PC-9 (cell line): ENCODE data around the gene BLOC1S1. TPM values are rescaled to one million over a fixed set of nuclear protein-coding genes. Genes with fewer than 3 reads are reported as not detected.

Source experiments
- BruUV-seq: library from RNA; stranded (reverse); fragments of 400-500 nt; replicated peaks from 2 replicates; lab custom pipeline; 2021; lab: Mats Ljungman, UMichigan
- CTCF ChIA-PET: fragments of 300-600 bp; sonication (Branson Sonifier 250); formaldehyde crosslinking; loops from one replicate; lab custom pipeline; 2022; ENCODE audit warnings: antibody characterized with exemption; lab: Charles Lee
- POLR2A ChIA-PET: fragments of 300-600 bp; sonication (Branson Sonifier 250); formaldehyde crosslinking; loops from one replicate; lab custom pipeline; 2022; ENCODE audit warnings: antibody characterized with exemption; ENCODE audit not compliant: unreplicated experiment; lab: Charles Lee
- DNase-seq, 2 experiments: peaks; one replicate each; pipeline versions ENCODE4 v3.0.0 to v3.0.0-alpha.2; 2015 to 2022; ENCODE audit warnings: mixed read lengths in 1 of 2
- H2AFZ ChIP-seq: fragments of 200-600 bp; sonication (generic); 2 replicates; pipeline ENCODE4 v1.8.1; 2017; ENCODE audit warnings: antibody characterized with exemption
- H3F3A ChIP-seq: fragments of 200-600 bp; sonication (generic); 2 replicates; pipeline ENCODE4 v1.8.1; 2017; ENCODE audit warnings: antibody characterized with exemption, mild to moderate bottlenecking, low read depth; ENCODE audit not compliant: insufficient read depth
- H3K27ac ChIP-seq: fragments of 200-600 bp; sonication (generic); 2 replicates; pipeline ENCODE4 v1.6.1; 2016; ENCODE audit warnings: mixed run types
- H3K27me3 ChIP-seq: fragments of 200-600 bp; sonication (generic); 2 replicates; pipeline ENCODE4 v1.6.1; 2016; ENCODE audit warnings: low read depth, mixed run types; ENCODE audit not compliant: insufficient read depth
- H3K36me3 ChIP-seq: fragments of 200-600 bp; sonication (generic); 2 replicates; pipeline ENCODE4 v1.6.1; 2016; ENCODE audit warnings: low read depth, mixed run types
- H3K4me1 ChIP-seq: fragments of 200-600 bp; sonication (generic); replicated peaks from 2 replicates; pipeline ENCODE4 v1.6.1; 2016; ENCODE audit warnings: mixed run types; ENCODE audit not compliant: insufficient read depth
- H3K4me2 ChIP-seq: fragments of 200-600 bp; sonication (generic); 2 replicates; pipeline ENCODE4 v1.6.1; 2017; ENCODE audit warnings: mixed run types
- H3K4me3 ChIP-seq: fragments of 200-600 bp; sonication (generic); 2 replicates; pipeline ENCODE4 v1.6.1; 2016; ENCODE audit warnings: mixed run types
- H3K79me2 ChIP-seq: fragments of 200-600 bp; sonication (generic); 2 replicates; pipeline ENCODE4 v1.6.1; 2017; ENCODE audit warnings: low read depth, mixed run types
- H3K9me2 ChIP-seq: fragments of 200-600 bp; sonication (generic); 2 replicates; pipeline ENCODE4 v1.8.1; 2017; ENCODE audit warnings: mild to moderate bottlenecking; ENCODE audit not compliant: insufficient read depth
- H3K9me3 ChIP-seq: fragments of 200-600 bp; sonication (generic); 2 replicates; pipeline ENCODE4 v1.8.1; 2016; ENCODE audit warnings: low read depth; ENCODE audit not compliant: insufficient read depth
- H4K20me1 ChIP-seq: fragments of 200-600 bp; sonication (generic); 2 replicates; pipeline ENCODE4 v1.8.1; 2017; ENCODE audit not compliant: insufficient read depth
- EZH2 ChIP-seq: fragments of 200-600 bp; sonication (generic); IDR thresholded peaks from 2 replicates; pipeline ENCODE4 v1.8.0; 2017; ENCODE audit warnings: antibody characterized with exemption, low read depth
- intact Hi-C: fragments of 100-400 bp; cut with micrococcal nuclease; formaldehyde crosslinking; loops from one replicate; pipeline ENCODE4 v1.10.0; 2022; ENCODE audit not compliant: unreplicated experiment
- total RNA-seq: library from RNA; stranded (reverse); gene quantifications from 2 replicates; pipeline ENCODE4 v1.2.3, GENCODE V29; 2021
- TF ChIP-seq, protein P1 (sequence below): fragments of 200-600 bp; sonication (generic); conservative IDR thresholded peaks from 2 replicates; pipeline ENCODE4 v1.6.1; 2017; ENCODE audit warnings: mixed run types, antibody characterized with exemption, mild to moderate bottlenecking, moderate library complexity

BLOC1S1 gene
- total RNA-seq, 1 experiment from 2014 or later, result 81.1 TPM

DNA sequence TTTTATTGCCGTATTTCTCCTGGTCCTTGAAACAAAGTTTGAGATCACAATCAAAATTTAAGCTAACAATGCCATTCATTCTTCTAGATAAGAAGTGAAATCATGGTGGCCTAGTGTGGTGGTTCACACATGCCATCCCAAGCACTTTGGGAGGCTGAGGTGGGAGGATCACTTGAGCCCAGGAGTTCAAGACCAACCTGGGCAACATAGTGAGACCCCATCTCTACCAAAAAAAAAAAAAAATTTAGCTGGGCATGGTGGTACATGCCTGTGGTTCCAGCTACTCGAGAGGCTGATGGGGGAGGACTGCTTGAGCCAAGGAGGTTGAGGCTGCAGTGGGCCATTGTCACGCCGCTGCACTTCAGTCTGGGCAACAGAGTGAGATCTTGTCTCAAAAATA is 51.3 kb downstream of the BLOC1S1 start:
- no peak for DNase-seq
- H3K9me3 ChIP-seq, result no peaks in the 10 kb centered on the region
- ChIA-PET POLR2A (no interaction called here), CTCF (no interaction called here)
- no peaks in the 10 kb centered on the region for H3F3A ChIP-seq
- intact Hi-C loops, result no loop called here
- no peak for TF ChIP-seq EZH2
- TF ChIP-seq, protein P1, sequence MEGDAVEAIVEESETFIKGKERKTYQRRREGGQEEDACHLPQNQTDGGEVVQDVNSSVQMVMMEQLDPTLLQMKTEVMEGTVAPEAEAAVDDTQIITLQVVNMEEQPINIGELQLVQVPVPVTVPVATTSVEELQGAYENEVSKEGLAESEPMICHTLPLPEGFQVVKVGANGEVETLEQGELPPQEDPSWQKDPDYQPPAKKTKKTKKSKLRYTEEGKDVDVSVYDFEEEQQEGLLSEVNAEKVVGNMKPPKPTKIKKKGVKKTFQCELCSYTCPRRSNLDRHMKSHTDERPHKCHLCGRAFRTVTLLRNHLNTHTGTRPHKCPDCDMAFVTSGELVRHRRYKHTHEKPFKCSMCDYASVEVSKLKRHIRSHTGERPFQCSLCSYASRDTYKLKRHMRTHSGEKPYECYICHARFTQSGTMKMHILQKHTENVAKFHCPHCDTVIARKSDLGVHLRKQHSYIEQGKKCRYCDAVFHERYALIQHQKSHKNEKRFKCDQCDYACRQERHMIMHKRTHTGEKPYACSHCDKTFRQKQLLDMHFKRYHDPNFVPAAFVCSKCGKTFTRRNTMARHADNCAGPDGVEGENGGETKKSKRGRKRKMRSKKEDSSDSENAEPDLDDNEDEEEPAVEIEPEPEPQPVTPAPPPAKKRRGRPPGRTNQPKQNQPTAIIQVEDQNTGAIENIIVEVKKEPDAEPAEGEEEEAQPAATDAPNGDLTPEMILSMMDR, result no peak
- no peak overlapping the region for H3K27ac ChIP-seq
- no TSS peak for BruUV-seq
- H3K79me2 ChIP-seq, result no peaks in the 10 kb centered on the region
- peaks cover 2% of the 10 kb centered on the region; the same call in 1 of the 2 replicates for H4K20me1 ChIP-seq
- H3K27me3 ChIP-seq, result no peaks in the 10 kb centered on the region
- H3K4me1 ChIP-seq, result no peaks in the 10 kb centered on the region
- H2AFZ ChIP-seq, result no peak overlapping the region
- no peak overlapping the region for H3K4me2 ChIP-seq
- H3K9me2 ChIP-seq, result no peaks in the 10 kb centered on the region
- no peaks in the 10 kb centered on the region for H3K36me3 ChIP-seq
- no peak overlapping the region for H3K4me3 ChIP-seq

Other genes starting within 250 kb of the BLOC1S1 start
- gene OR6C70, start 245.9 kb upstream of the BLOC1S1 start, total RNA-seq, result not detected in 2 replicates
- not detected in 2 replicates for gene OR6C68, start 223.7 kb upstream of the BLOC1S1 start, total RNA-seq
- gene OR6C4, start 166.4 kb upstream of the BLOC1S1 start, total RNA-seq, result not detected in 2 replicates
- gene OR2AP1, start 143.6 kb upstream of the BLOC1S1 start, total RNA-seq, result not detected in 2 replicates
- not detected in 2 replicates for gene OR10P1, start 79.2 kb upstream of the BLOC1S1 start, total RNA-seq
- 2.7 and 3.1 TPM in 2 replicates for gene ITGA7, start 8.1 kb upstream of the BLOC1S1 start, total RNA-seq
- gene RDH5, start 4.3 kb downstream of the BLOC1S1 start, total RNA-seq, result 8.1 and 12.6 TPM in 2 replicates
- 434 and 536 TPM in 2 replicates for gene CD63, start 13.0 kb downstream of the BLOC1S1 start, total RNA-seq
- gene GDF11, start 27.1 kb downstream of the BLOC1S1 start, total RNA-seq, result 7.5 and 9.4 TPM in 2 replicates
- 65.6 and 74.8 TPM in 2 replicates for gene SARNP, start 101.7 kb downstream of the BLOC1S1 start, total RNA-seq
- 22.5 and 22.9 TPM in 2 replicates for gene ORMDL2, start 102.0 kb downstream of the BLOC1S1 start, total RNA-seq
- gene DNAJC14, start 113.5 kb downstream of the BLOC1S1 start, total RNA-seq, result 27.6 and 31.1 TPM in 2 replicates
- gene MMP19, start 126.9 kb downstream of the BLOC1S1 start, total RNA-seq, result 0.60 and 0.83 TPM in 2 replicates
- 45.4 and 54.0 TPM in 2 replicates for gene PYM1, start 211.8 kb downstream of the BLOC1S1 start, total RNA-seq
- gene DGKA, start 215.1 kb downstream of the BLOC1S1 start, total RNA-seq, result 86.6 and 91.0 TPM in 2 replicates
- 8.7 and 12.6 TPM in 2 replicates for gene PMEL, start 250.0 kb downstream of the BLOC1S1 start, total RNA-seq